HEK293T (cell line): ENCODE data around the gene PLSCR4.
"Not testable (repeated sequence)": the region's sequence is repeated elsewhere in the genome, so short reads cannot be mapped to it uniquely, and the experiment has no call there.

Experiments used
- BHLHE40 ChIP-seq: fragments of 450-650 bp; IDR thresholded peaks from 2 replicates; pipeline ENCODE4 v1.6.1; 2016; ENCODE audit warnings: mild to moderate bottlenecking, moderate library complexity, borderline replicate concordance
- FOXK2 ChIP-seq: fragments of 450-650 bp; IDR thresholded peaks from 2 replicates; pipeline ENCODE4 v1.6.1; 2016; ENCODE audit warnings: mild to moderate bottlenecking
- FOXM1 ChIP-seq: fragments of 450-650 bp; IDR thresholded peaks from 2 replicates; pipeline ENCODE4 v1.6.1; 2017; ENCODE audit warnings: mild to moderate bottlenecking, borderline replicate concordance
- PKNOX1 ChIP-seq: fragments of 450-650 bp; IDR thresholded peaks from 2 replicates; pipeline ENCODE4 v1.6.1; 2016
- SUZ12 ChIP-seq: fragments of 450-650 bp; IDR thresholded peaks from 2 replicates; pipeline ENCODE4 v1.6.1; 2016; ENCODE audit warnings: mild to moderate bottlenecking

- TF ChIP-seq PKNOX1, FOXK2, FOXM1, SUZ12, BHLHE40: not testable (repeated sequence)
Measured at GRCh38 chr3:146225458-146225857, 25.4 kb downstream of the PLSCR4 start.
